PC-9 (cell line): ENCODE results near the gene FOXD4L6.
"Not testable (repeated sequence)": the region's sequence is repeated elsewhere in the genome, so short reads cannot be mapped to it uniquely, and the experiment has no call there.

Source experiments
- CTCF ChIP-seq: fragments of 200-600 bp; sonication (generic); conservative IDR thresholded peaks from 2 replicates; pipeline ENCODE4 v1.6.1; 2017; ENCODE audit warnings: mixed run types, antibody characterized with exemption, mild to moderate bottlenecking, moderate library complexity
- EZH2 ChIP-seq: fragments of 200-600 bp; sonication (generic); IDR thresholded peaks from 2 replicates; pipeline ENCODE4 v1.8.0; 2017; ENCODE audit warnings: antibody characterized with exemption, low read depth

- TF ChIP-seq CTCF, EZH2: not testable (repeated sequence)
These were observed 15.1 kb downstream of the FOXD4L6 start for GRCh38 chr9:41113348-41113747.
